OCI-LY1 (cell line): ENCODE data around the gene SLC24A5.

Source experiments
- CTCF ChIP-seq: fragments of 200-600 bp; sonication (generic), shearing (Covaris generic); IDR thresholded peaks from 2 replicates; pipeline ENCODE4 v1.5.1; 2017; ENCODE audit warnings: mild to moderate bottlenecking, antibody characterized with exemption, low read length, moderate library complexity, mixed read lengths
- EZH2 ChIP-seq: fragments of 200-600 bp; sonication (generic), shearing (Covaris generic); IDR thresholded peaks from 2 replicates; pipeline ENCODE4 v1.8.0; 2017; ENCODE audit warnings: borderline replicate concordance, mixed run types, mild to moderate bottlenecking, antibody characterized with exemption, low read length, moderate library complexity, mixed read lengths

- TF ChIP-seq CTCF (peak; percentile 36), EZH2 (no peak)
These were observed 35.8 kb upstream of the SLC24A5 start for GRCh38 chr15:48084759-48085590.
